ENCODE measurements around the gene IPO13. TPM values are rescaled to one million over a fixed set of nuclear protein-coding genes. Genes with fewer than 3 reads are reported as not detected.
A peak's percentile ranks its signal among the peaks of the same experiment; 100 is the strongest.

Gene IPO13
- polyA plus RNA-seq, 1 of the 3 experiments (the other 2 are of a cell fraction) = 15.5 TPM

- Histone ChIP-seq H2AFZ (ENCODE audit: low read depth) (no peak overlapping the region), H3K9ac (peak overlapping the region; percentile 81), H3K9me2 (no peaks in the 10 kb centered on the region), H3K27ac (ENCODE audit: low read depth in 2 of 2, low read length in 1 of 2) (peak overlapping the region; percentile 37 to 74), H3K27me3 (ENCODE audit: insufficient read depth) (no peaks in the 10 kb centered on the region), H3K4me2 (peak overlapping the region; percentile 94), H3K4me1 (ENCODE audit: control insufficient read depth in 1 of 2, insufficient read depth in 2 of 2, low read depth in 1 of 2, low read length in 1 of 2) (peaks cover 5 to 42% of the 10 kb centered on the region in 2 experiments; a peak in 1 of 4 replicates), H4K20me1 (ENCODE audit: insufficient read depth) (peaks cover 20% of the 10 kb centered on the region), H3F3A (replicated peaks; ENCODE audit: insufficient read depth) (peaks cover 4% of the 10 kb centered on the region), H3K9me3 (no peaks in the 10 kb centered on the region), H3K36me3 (replicated peaks in 1 of 2; ENCODE audit: control insufficient read depth in 1 of 2, insufficient read depth in 2 of 2, low read length in 1 of 2) (peaks cover 16 to 26% of the 10 kb centered on the region in 2 experiments), H3K79me2 (ENCODE audit: insufficient read depth) (peaks cover 75% of the 10 kb centered on the region), H3K4me3 (ENCODE audit: low read depth in 2 of 2, low read length in 1 of 2) (peak overlapping the region; percentile 59 to 71)
- TF ChIP-seq TEAD4 (IDR thresholded peaks at IDR 0.05; ENCODE audit: borderline replicate concordance, insufficient read depth) (no peak), MXI1 (IDR thresholded peaks at IDR 0.05; ENCODE audit: low read depth, low read length) (peak; percentile 98), RCOR1 (IDR thresholded peaks at IDR 0.05; ENCODE audit: low read length) (no peak), SIN3A (IDR thresholded peaks at IDR 0.05; ENCODE audit: borderline replicate concordance, low read depth, low read length) (peak; percentile 85), SMC3 (IDR thresholded peaks at IDR 0.05; ENCODE audit: low read depth, low read length) (no peak), POLR2AphosphoS5 (IDR thresholded peaks at IDR 0.05; ENCODE audit: low read depth, low read length) (no peak), FOSL2 (IDR thresholded peaks at IDR 0.05; ENCODE audit: borderline replicate concordance, low read depth) (no peak), ELF1 (IDR thresholded peaks at IDR 0.05) (no peak), IRF3 (IDR thresholded peaks at IDR 0.05; ENCODE audit: low read depth, low read length) (no peak), RAD21 (IDR thresholded peaks at IDR 0.05; ENCODE audit: low read length) (0 out of 2 replicates have a peak, but pooled peaks have one; percentile 18), CHD2 (IDR thresholded peaks at IDR 0.05; ENCODE audit: low read length, partially characterized antibody) (no peak), GATA2 (CRISPR knock-in tag; IDR thresholded peaks at IDR 0.05) (no peak), FOXM1 (IDR thresholded peaks at IDR 0.05; ENCODE audit: low read depth) (no peak), NFIC (IDR thresholded peaks at IDR 0.05; ENCODE audit: borderline replicate concordance) (no peak), NRF1 (IDR thresholded peaks at IDR 0.05; ENCODE audit: low read depth, low read length) (no peak), GABPA (IDR thresholded peaks at IDR 0.05; ENCODE audit: low read depth) (no peak), USF1 (IDR thresholded peaks at IDR 0.05; ENCODE audit: borderline replicate concordance, low read depth) (peak; percentile 76), FOXJ3 (CRISPR knock-in tag; IDR thresholded peaks at IDR 0.05) (no peak), RFX5 (IDR thresholded peaks at IDR 0.05; ENCODE audit: low read length) (no peak)
- TF ChIP-seq, protein P1, sequence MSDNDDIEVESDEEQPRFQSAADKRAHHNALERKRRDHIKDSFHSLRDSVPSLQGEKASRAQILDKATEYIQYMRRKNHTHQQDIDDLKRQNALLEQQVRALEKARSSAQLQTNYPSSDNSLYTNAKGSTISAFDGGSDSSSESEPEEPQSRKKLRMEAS (IDR thresholded peaks at IDR 0.05; ENCODE audit: low read depth) = peak; percentile 96
- TF ChIP-seq, protein P2, sequence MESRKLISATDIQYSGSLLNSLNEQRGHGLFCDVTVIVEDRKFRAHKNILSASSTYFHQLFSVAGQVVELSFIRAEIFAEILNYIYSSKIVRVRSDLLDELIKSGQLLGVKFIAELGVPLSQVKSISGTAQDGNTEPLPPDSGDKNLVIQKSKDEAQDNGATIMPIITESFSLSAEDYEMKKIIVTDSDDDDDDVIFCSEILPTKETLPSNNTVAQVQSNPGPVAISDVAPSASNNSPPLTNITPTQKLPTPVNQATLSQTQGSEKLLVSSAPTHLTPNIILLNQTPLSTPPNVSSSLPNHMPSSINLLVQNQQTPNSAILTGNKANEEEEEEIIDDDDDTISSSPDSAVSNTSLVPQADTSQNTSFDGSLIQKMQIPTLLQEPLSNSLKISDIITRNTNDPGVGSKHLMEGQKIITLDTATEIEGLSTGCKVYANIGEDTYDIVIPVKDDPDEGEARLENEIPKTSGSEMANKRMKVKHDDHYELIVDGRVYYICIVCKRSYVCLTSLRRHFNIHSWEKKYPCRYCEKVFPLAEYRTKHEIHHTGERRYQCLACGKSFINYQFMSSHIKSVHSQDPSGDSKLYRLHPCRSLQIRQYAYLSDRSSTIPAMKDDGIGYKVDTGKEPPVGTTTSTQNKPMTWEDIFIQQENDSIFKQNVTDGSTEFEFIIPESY (IDR thresholded peaks at IDR 0.05; ENCODE audit: borderline replicate concordance, low read depth) = no peak
- TF ChIP-seq, protein P3, sequence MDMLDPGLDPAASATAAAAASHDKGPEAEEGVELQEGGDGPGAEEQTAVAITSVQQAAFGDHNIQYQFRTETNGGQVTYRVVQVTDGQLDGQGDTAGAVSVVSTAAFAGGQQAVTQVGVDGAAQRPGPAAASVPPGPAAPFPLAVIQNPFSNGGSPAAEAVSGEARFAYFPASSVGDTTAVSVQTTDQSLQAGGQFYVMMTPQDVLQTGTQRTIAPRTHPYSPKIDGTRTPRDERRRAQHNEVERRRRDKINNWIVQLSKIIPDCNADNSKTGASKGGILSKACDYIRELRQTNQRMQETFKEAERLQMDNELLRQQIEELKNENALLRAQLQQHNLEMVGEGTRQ (IDR thresholded peaks at IDR 0.05; ENCODE audit: borderline replicate concordance, low read depth, low read length) = no peak
- TF ChIP-seq, protein P4, sequence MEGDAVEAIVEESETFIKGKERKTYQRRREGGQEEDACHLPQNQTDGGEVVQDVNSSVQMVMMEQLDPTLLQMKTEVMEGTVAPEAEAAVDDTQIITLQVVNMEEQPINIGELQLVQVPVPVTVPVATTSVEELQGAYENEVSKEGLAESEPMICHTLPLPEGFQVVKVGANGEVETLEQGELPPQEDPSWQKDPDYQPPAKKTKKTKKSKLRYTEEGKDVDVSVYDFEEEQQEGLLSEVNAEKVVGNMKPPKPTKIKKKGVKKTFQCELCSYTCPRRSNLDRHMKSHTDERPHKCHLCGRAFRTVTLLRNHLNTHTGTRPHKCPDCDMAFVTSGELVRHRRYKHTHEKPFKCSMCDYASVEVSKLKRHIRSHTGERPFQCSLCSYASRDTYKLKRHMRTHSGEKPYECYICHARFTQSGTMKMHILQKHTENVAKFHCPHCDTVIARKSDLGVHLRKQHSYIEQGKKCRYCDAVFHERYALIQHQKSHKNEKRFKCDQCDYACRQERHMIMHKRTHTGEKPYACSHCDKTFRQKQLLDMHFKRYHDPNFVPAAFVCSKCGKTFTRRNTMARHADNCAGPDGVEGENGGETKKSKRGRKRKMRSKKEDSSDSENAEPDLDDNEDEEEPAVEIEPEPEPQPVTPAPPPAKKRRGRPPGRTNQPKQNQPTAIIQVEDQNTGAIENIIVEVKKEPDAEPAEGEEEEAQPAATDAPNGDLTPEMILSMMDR (IDR thresholded peaks at IDR 0.05) = no peak
- peak; percentile 89 for DNase-seq
- WGBS (ENCODE audit: low lambda C conversion rate) = 0% methylated on average over 4 of the region's 45 CpGs
- ChIA-PET CTCF (interaction anchor here (1.0 to 1.6 kb wide), 4 partner anchors 10 to 216 kb away, joined by 3 to 10 read pairs (median 5); no protein-coding TSS in a partner anchor), POLR2A (interaction anchor here (0.8 to 1.2 kb wide), 3 partner anchors 9 to 33 kb away, joined by 3 to 4 read pairs (median 4); partner anchors contain the start of gene IPO13)
Observed at GRCh38 chr1:43979528-43980254, 32.9 kb downstream of the IPO13 start.

Data from SK-N-SH (cell line).